Smooth muscle cell (in vitro differentiated cells): ENCODE data around the gene CALML5. TPM values are rescaled to one million over a fixed set of nuclear protein-coding genes. Genes with fewer than 3 reads are reported as not detected.

Experiments used
- DNase-seq: peaks from one replicate; lab custom pipeline; 2025; ENCODE audit not compliant: unreplicated experiment; lab: John Stamatoyannopoulos, UW
- H2AFZ ChIP-seq: fragments of 200-600 bp; sonication (generic); 2 replicates; pipeline ENCODE4 v1.6.0; 2016; ENCODE audit warnings: antibody characterized with exemption, low read depth, mild to moderate bottlenecking
- H3F3A ChIP-seq: fragments of 200-600 bp; sonication (generic); 2 replicates; pipeline ENCODE4 v1.6.0; 2017; ENCODE audit warnings: antibody characterized with exemption, low read depth
- H3K27ac ChIP-seq: fragments of 200-600 bp; sonication (generic); 2 replicates; pipeline ENCODE4 v1.5.1; 2016; ENCODE audit warnings: low read depth, mild to moderate bottlenecking
- H3K27me3 ChIP-seq: fragments of 200-600 bp; sonication (generic); 2 replicates; pipeline ENCODE4 v1.6.1; 2016; ENCODE audit warnings: low read depth, mild to moderate bottlenecking
- H3K36me3 ChIP-seq: fragments of 200-600 bp; sonication (generic); 2 replicates; pipeline ENCODE4 v1.5.1; 2016; ENCODE audit warnings: low read depth
- H3K4me1 ChIP-seq: fragments of 200-600 bp; sonication (generic); 2 replicates; pipeline ENCODE4 v1.5.1; 2016; ENCODE audit warnings: low read depth
- H3K4me2 ChIP-seq: fragments of 200-600 bp; sonication (generic); 2 replicates; pipeline ENCODE4 v1.6.0; 2016; ENCODE audit warnings: mild to moderate bottlenecking
- H3K4me3 ChIP-seq: fragments of 200-600 bp; sonication (generic); 2 replicates; pipeline ENCODE4 v1.5.1; 2016; ENCODE audit warnings: mild to moderate bottlenecking
- H3K79me2 ChIP-seq: fragments of 200-600 bp; sonication (generic); 2 replicates; pipeline ENCODE4 v1.6.0; 2016; ENCODE audit warnings: low read depth, mild to moderate bottlenecking
- H3K9ac ChIP-seq: fragments of 200-600 bp; sonication (generic); 2 replicates; pipeline ENCODE4 v1.6.0; 2016; ENCODE audit warnings: low read depth
- H3K9me3 ChIP-seq: fragments of 200-600 bp; sonication (generic); replicated peaks from 2 replicates; pipeline ENCODE4 v1.5.1; 2016; ENCODE audit warnings: low read depth
- H4K20me1 ChIP-seq: fragments of 200-600 bp; sonication (generic); 2 replicates; pipeline ENCODE4 v1.6.0; 2016; ENCODE audit warnings: low read depth
- CTCF ChIP-seq: fragments of 200-600 bp; sonication (generic); IDR thresholded peaks from 2 replicates; pipeline ENCODE4 v1.5.1; 2017; ENCODE audit warnings: borderline replicate concordance, mild to moderate bottlenecking, antibody characterized with exemption; ENCODE audit not compliant: insufficient read depth, poor library complexity, severe bottlenecking
- WGBS: methylation state at CpG from one replicate; pipeline ENCODE4 v1.1.7; 2016; ENCODE audit warnings: low lambda C conversion rate; 5-methylcytosine and 5-hydroxymethylcytosine counted together
- polyA plus RNA-seq: library from polyadenylated mRNA; unstranded; fragments of >200 nt; fragmentation: Nextera tagmentation; extraction: Ambion mirVana; gene quantifications from 2 replicates; pipeline ENCODE4 v1.2.1, GENCODE V29; 2016
- total RNA-seq: library from RNA; depleted of rRNA; stranded (reverse); fragments of >200 nt; gene quantifications from 2 replicates; pipeline ENCODE4 v1.2.3, GENCODE V29; 2014

CALML5 gene
- total and polyA plus RNA-seq, 2 experiments from 2014 or later = 16.5 to 24.3 TPM

DNA sequence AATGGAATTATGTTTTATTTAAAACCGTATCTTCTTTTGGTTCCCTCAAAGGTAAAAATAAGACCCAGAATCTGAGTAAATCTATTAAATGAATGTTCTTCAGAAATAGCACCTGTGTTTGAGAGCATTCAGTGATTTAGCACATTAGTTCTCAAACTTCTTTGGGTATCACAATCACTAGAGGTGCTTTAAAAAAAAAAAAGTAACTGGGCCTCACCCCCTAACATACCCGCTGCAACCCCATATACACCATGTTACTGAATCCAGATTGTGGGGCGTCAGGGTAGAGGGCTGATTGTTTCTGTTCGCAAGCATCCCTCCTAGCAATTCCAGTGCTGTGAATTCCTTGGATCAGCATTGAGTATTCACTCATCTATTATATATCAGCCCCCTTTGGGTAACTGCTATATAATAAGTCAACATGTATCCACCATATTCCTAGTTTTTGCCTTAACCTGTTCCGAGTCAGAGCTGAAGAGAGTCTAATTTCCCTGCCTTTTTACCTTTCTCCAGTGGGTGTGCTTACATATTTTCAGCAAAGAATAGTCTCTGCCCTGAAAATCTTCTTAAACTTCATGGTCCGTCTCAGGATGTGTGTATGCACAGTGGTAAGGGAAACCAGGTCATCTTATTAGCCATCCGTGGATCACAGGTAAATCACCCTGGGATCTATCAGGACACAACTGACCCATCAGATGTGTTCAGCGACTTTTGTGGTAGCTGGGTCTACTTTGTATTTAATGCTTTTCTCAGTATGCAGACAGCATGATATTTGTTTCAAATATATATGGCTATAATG lies 40.2 kb downstream of the CALML5 start:
- Histone ChIP-seq H2AFZ (no peak overlapping the region), H3K4me1 (peaks cover 12% of the 10 kb centered on the region), H3K9ac (no peak overlapping the region), H3K9me3 (no peaks in the 10 kb centered on the region), H3K79me2 (peaks cover 24% of the 10 kb centered on the region), H3K36me3 (peaks cover 29% of the 10 kb centered on the region), H3K27me3 (no peaks in the 10 kb centered on the region), H3K27ac (peak overlapping the region; percentile 23), H3K4me3 (no peak overlapping the region), H3K4me2 (no peak overlapping the region), H4K20me1 (peaks cover 45% of the 10 kb centered on the region), H3F3A (peaks cover 73% of the 10 kb centered on the region)
- 92% methylated on average over 8 of the region's 8 CpGs for WGBS
- no peak for TF ChIP-seq CTCF
- DNase-seq = no peak

- Histone ChIP-seq H3K9ac (no peak overlapping the region), H4K20me1 (peaks cover 51% of the 10 kb centered on the region), H3K4me3 (no peak overlapping the region), H3K9me3 (no peaks in the 10 kb centered on the region), H3K36me3 (peaks cover 36% of the 10 kb centered on the region), H3K27ac (peak overlapping the region; percentile 23), H3K4me1 (peaks cover 12% of the 10 kb centered on the region), H3F3A (peaks cover 80% of the 10 kb centered on the region), H2AFZ (no peak overlapping the region), H3K4me2 (no peak overlapping the region), H3K79me2 (peaks cover 31% of the 10 kb centered on the region), H3K27me3 (no peaks in the 10 kb centered on the region)
- 100% methylated on average over 1 of the region's 1 CpG for WGBS
- no peak for DNase-seq
- TF ChIP-seq CTCF = no peak
Measured at GRCh38 chr10:5458425-5458824, 40.9 kb downstream of the CALML5 start.

- peaks cover 58% of the 10 kb centered on the region for H4K20me1 ChIP-seq
- H3K4me3 ChIP-seq = no peak overlapping the region
- no peaks in the 10 kb centered on the region for H3K27me3 ChIP-seq
- peaks cover 12% of the 10 kb centered on the region for H3K4me1 ChIP-seq
- peaks cover 41% of the 10 kb centered on the region for H3K36me3 ChIP-seq
- H3K4me2 ChIP-seq = no peak overlapping the region
- no peak overlapping the region for H2AFZ ChIP-seq
- no peak for TF ChIP-seq CTCF
- WGBS = 60% methylated on average over 3 of the region's 3 CpGs
- H3K9ac ChIP-seq = no peak overlapping the region
- H3K79me2 ChIP-seq = peaks cover 38% of the 10 kb centered on the region
- no peaks in the 10 kb centered on the region for H3K9me3 ChIP-seq
- peaks cover 80% of the 10 kb centered on the region for H3F3A ChIP-seq
- no peak for DNase-seq
- H3K27ac ChIP-seq = peak overlapping the region; percentile 54
Measured at GRCh38 chr10:5457741-5458140, 41.6 kb downstream of the CALML5 start.

GRCh38 chr10:5456563-5456962 lies 42.8 kb downstream of the CALML5 start:
- Histone ChIP-seq H3K79me2 (peaks cover 50% of the 10 kb centered on the region), H3K4me2 (no peak overlapping the region), H3K27me3 (no peaks in the 10 kb centered on the region), H3K9ac (no peak overlapping the region), H3F3A (peaks cover 81% of the 10 kb centered on the region), H2AFZ (no peak overlapping the region), H3K36me3 (peaks cover 53% of the 10 kb centered on the region), H3K4me1 (peaks cover 1% of the 10 kb centered on the region), H3K4me3 (no peak overlapping the region), H3K27ac (no peak overlapping the region), H3K9me3 (no peaks in the 10 kb centered on the region), H4K20me1 (peaks cover 70% of the 10 kb centered on the region)
- no peak for DNase-seq
- 92% methylated on average over 12 of the region's 12 CpGs for WGBS
- no peak for TF ChIP-seq CTCF
